ENCODE measurements around the gene PIGU. TPM values are rescaled to one million over a fixed set of nuclear protein-coding genes. Genes with fewer than 3 reads are reported as not detected.

The PIGU gene
- total and polyA plus RNA-seq, 2 of the 13 experiments (the other 11 are each of a cell fraction or from before 2014, with no cell fraction given) = 45.5 to 231 TPM

GRCh38 chr20:34676642-34677373 is at the start of gene PIGU (continued):
- TF ChIP-seq RAD21 (CRISPR knock-in tag; IDR thresholded peaks at IDR 0.05) (peak; percentile 61), ZMYM3 (CRISPR knock-in tag; IDR thresholded peaks at IDR 0.05) (peak; percentile 62; the same call in 1 of the 2 replicates), NCOA2 (CRISPR knock-in tag; IDR thresholded peaks at IDR 0.05) (no peak; the same call in 1 of the 2 replicates), MTF2 (CRISPR knock-in tag; IDR thresholded peaks at IDR 0.05; ENCODE audit: borderline replicate concordance) (peak; percentile 96), CREB3 (CRISPR knock-in tag; IDR thresholded peaks at IDR 0.05) (no peak), ZNF569 (CRISPR knock-in tag; IDR thresholded peaks at IDR 0.05; ENCODE audit: borderline replicate concordance) (no peak), ZNF674 (CRISPR knock-in tag; IDR thresholded peaks at IDR 0.05; ENCODE audit: low read depth) (peak; percentile 80; the same call in 1 of the 2 replicates), ZNF10 (CRISPR knock-in tag; IDR thresholded peaks at IDR 0.05; ENCODE audit: borderline replicate concordance, low read depth) (no peak), ZBTB1 (CRISPR knock-in tag; IDR thresholded peaks at IDR 0.05; ENCODE audit: borderline replicate concordance) (no peak), PAX8 (CRISPR knock-in tag; IDR thresholded peaks at IDR 0.05; ENCODE audit: borderline replicate concordance) (no peak; the same call in 1 of the 2 replicates), STAG1 (CRISPR knock-in tag; IDR thresholded peaks at IDR 0.05) (peak; percentile 51), CREM (IDR thresholded peaks at IDR 0.05) (peak; percentile 97), CREM (CRISPR knock-in tag; IDR thresholded peaks at IDR 0.05) (peak; percentile 87), ZNF354B (CRISPR knock-in tag; IDR thresholded peaks at IDR 0.05) (no peak), FLYWCH1 (CRISPR knock-in tag; IDR thresholded peaks at IDR 0.05) (no peak), RBM22 (optimal IDR thresholded peaks at IDR 0.05; ENCODE audit: low read length) (no peak), ZNF7 (CRISPR knock-in tag; IDR thresholded peaks at IDR 0.05) (0 out of 2 replicates have a peak, but pooled peaks have one; percentile 44), IRF2 (CRISPR knock-in tag; IDR thresholded peaks at IDR 0.05) (peak; percentile 97), NKX3-1 (CRISPR knock-in tag; IDR thresholded peaks at IDR 0.05) (peak; percentile 60; the same call in 1 of the 2 replicates), HCFC1 (IDR thresholded peaks at IDR 0.05; ENCODE audit: low read depth, low read length) (peak; percentile 99), HNF4G (IDR thresholded peaks at IDR 0.05; ENCODE audit: borderline replicate concordance, low read depth, low read length) (no peak), HNF4G (CRISPR knock-in tag; IDR thresholded peaks at IDR 0.05; ENCODE audit: borderline replicate concordance, low read depth) (no peak)
- TF ChIP-seq, protein P1, sequence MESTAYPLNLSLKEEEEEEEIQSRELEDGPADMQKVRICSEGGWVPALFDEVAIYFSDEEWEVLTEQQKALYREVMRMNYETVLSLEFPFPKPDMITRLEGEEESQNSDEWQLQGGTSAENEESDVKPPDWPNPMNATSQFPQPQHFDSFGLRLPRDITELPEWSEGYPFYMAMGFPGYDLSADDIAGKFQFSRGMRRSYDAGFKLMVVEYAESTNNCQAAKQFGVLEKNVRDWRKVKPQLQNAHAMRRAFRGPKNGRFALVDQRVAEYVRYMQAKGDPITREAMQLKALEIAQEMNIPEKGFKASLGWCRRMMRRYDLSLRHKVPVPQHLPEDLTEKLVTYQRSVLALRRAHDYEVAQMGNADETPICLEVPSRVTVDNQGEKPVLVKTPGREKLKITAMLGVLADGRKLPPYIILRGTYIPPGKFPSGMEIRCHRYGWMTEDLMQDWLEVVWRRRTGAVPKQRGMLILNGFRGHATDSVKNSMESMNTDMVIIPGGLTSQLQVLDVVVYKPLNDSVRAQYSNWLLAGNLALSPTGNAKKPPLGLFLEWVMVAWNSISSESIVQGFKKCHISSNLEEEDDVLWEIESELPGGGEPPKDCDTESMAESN (CRISPR knock-in tag; conservative IDR thresholded peaks at IDR 0.05) = peak; percentile 84
- TF ChIP-seq, protein P2, sequence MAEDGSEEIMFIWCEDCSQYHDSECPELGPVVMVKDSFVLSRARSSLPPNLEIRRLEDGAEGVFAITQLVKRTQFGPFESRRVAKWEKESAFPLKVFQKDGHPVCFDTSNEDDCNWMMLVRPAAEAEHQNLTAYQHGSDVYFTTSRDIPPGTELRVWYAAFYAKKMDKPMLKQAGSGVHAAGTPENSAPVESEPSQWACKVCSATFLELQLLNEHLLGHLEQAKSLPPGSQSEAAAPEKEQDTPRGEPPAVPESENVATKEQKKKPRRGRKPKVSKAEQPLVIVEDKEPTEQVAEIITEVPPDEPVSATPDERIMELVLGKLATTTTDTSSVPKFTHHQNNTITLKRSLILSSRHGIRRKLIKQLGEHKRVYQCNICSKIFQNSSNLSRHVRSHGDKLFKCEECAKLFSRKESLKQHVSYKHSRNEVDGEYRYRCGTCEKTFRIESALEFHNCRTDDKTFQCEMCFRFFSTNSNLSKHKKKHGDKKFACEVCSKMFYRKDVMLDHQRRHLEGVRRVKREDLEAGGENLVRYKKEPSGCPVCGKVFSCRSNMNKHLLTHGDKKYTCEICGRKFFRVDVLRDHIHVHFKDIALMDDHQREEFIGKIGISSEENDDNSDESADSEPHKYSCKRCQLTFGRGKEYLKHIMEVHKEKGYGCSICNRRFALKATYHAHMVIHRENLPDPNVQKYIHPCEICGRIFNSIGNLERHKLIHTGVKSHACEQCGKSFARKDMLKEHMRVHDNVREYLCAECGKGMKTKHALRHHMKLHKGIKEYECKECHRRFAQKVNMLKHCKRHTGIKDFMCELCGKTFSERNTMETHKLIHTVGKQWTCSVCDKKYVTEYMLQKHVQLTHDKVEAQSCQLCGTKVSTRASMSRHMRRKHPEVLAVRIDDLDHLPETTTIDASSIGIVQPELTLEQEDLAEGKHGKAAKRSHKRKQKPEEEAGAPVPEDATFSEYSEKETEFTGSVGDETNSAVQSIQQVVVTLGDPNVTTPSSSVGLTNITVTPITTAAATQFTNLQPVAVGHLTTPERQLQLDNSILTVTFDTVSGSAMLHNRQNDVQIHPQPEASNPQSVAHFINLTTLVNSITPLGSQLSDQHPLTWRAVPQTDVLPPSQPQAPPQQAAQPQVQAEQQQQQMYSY (CRISPR knock-in tag; IDR thresholded peaks at IDR 0.05) = no peak
